Measurements from ENCODE around the gene MTMR10.

Gene MTMR10

DNA sequence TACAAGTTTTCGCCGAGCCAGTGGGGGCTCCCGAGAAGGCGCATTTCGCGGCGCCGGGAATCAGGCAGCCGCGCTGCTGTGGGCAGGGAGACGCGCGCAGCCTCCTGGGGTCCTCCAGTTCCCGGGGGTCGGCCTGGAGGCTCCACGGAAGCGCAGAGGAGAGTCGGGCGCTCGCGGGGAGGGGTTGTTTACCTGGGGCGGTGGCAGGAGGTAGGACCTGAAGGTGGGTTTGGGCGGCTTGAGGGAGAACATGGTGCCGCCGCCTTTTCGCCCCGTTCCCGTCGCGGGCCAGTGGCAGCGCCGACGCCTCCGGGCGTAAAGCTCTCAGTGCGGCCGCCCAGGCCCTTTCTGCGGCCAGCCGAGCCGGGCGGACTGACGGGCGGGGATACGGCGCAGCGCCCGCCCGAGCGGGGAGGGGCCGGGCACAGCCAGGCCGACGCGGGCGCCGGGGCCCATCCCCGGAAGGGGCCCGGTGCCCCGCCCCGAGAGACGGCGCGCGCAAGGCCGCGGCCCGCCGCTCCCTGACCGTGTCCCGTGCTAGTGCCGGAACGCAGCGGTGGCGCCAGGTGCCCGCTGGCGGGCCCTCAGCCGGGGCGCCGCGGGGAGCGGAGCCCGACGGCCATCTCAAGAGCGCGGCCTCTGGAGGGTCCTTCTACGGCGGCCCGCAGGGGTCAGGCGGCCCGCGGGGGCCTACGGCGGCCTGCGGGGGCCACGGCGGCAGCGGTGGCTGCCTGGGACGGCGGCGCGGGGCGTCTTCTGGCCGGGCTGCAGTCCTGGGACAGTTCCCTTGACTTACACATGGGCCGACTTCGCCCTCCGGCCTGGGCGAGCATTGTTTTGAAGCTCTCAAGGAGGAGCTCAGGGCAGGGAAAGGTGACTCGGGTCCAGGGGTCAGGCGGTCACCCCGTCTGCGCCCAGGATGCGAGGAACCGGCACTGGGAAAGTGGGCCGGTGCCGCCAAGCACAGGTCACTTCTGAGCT is at the start of gene MTMR10:
TSS of gene MTMR10 (minus strand) at position 374 of the 981 bp plus-strand sequence. CDS start at position 252, 122 bp downstream.
- peak in 1 of 2 experiments; percentile 5 for DNase-seq

GRCh38 chr15:31040611-31041010 is 49.2 kb upstream of the MTMR10 start:
- DNase-seq: no peak

GRCh38 chr15:31039961-31040360 is 48.5 kb upstream of the MTMR10 start:
- no peak for DNase-seq

GRCh38 chr15:31037731-31038477 is 46.5 kb upstream of the MTMR10 start:
- DNase-seq: no peak

GRCh38 chr15:31036783-31037182 is 45.4 kb upstream of the MTMR10 start:
- DNase-seq: no peak

- DNase-seq: no peak
These were observed 44.2 kb upstream of the MTMR10 start for GRCh38 chr15:31035610-31036009.

DNA sequence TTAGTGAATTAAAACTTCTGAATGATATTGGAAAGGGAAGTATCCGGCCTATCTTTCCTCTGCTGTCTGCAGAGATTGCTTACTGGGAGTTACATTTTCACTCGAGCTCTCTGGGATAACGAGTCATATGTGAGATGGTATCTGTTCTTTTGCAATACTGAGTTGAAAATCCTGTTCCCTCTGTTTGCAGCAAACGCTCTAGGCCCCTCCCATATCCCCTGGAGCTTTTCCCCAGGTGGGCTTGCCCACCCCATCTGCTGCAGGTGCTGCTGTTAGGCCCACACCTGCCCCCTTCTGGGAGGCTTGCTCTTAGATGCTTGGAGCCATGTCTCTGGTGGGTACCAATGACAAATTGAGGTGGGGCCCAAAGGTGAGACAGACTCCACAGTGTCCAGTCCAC is 42.7 kb upstream of the MTMR10 start:
- DNase-seq: no peak

GRCh38 chr15:31032961-31033371 is 41.5 kb upstream of the MTMR10 start:
- DNase-seq: no peak

DNA sequence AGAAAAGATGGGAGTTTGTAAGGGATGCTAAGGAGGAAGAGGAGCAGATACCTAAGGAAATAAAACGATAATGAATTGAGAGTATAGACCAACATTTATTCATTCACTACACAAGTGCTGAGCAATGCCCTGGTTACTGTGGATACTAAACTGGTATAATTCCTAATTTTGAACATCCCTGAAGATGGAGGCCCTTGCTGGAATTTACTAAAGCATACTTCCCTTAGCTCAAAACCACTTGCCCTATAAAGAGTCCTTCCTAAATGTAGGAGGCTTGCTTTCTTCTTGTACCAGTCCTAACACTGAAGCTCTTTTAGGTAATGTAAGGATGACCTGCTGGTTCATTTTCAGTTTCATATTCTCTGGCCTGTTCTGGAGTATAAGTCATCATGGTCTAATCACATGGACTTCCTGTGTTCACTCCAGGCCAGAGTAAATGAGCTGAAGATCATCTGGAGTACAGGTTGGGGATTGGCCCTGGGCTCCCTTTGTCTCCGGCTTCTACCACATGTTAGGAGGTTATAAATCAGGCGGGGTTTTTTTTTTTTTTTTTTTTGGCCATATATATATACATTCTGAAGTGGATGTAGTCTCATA is 40.1 kb upstream of the MTMR10 start:
- DNase-seq: no peak

DNA sequence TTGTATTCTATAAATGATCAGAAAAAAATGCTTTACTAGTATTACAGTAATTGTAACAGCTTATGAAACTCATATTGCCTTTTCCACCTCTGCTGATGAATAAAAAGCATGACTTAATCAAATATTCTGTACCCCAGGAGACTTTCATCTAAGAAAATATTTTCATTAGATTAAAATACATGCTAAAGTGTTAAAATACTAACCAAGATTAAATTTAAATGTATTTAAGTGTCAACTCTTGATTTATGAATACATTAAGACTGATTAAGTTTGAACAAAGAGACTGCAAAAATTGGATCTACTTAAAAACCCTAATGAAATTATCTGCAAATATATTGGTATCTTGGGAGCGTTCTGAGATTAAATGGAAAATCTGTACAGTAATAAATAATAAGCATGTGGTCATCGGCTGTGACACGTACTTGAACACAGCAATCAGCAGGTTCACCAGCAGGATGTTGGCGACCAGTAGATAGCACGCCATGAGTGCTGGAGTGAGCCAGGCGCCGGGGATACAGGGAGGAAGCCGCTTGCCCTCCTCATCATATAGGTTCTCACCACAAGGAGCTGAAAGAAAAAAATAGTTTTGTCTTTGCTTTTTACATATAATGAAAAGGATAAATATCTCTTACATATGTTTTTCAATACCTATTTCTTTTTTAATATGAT is 36.6 kb upstream of the MTMR10 start:
- DNase-seq: no peak

GRCh38 chr15:31025996-31026395 is 34.6 kb upstream of the MTMR10 start:
- no peak for DNase-seq

- no peak for DNase-seq
These were observed 33.6 kb upstream of the MTMR10 start for GRCh38 chr15:31024979-31025378.

DNA sequence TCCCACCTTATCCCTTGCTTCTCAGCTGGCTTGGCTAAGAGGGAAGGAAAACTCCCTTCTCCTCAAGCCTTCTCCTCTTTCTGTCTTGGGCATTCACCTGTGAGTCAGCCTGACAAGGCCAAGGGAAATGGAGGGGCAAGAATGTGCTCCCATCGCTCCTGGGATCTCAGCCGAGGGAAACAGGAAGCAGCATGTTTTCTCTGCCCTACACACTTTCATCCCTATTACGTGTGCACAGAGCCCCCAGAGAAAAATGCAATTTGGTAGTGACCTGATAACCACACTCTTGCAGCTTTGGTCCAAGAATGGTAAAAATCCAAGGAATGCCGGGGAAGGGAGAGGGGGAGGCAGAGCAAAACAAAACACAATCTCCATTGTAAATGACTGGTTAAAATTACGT is 32.9 kb upstream of the MTMR10 start:
- DNase-seq: no peak

GRCh38 chr15:31023841-31024240 is 32.4 kb upstream of the MTMR10 start:
- no peak for DNase-seq

GRCh38 chr15:31021067-31021665 is 29.7 kb upstream of the MTMR10 start:
- DNase-seq: no peak

GRCh38 chr15:31020542-31020941 is 29.1 kb upstream of the MTMR10 start:
- no peak for DNase-seq

GRCh38 chr15:31019986-31020385 is 28.6 kb upstream of the MTMR10 start:
- no peak for DNase-seq

GRCh38 chr15:31017311-31017710 is 25.9 kb upstream of the MTMR10 start:
- no peak for DNase-seq

DNA sequence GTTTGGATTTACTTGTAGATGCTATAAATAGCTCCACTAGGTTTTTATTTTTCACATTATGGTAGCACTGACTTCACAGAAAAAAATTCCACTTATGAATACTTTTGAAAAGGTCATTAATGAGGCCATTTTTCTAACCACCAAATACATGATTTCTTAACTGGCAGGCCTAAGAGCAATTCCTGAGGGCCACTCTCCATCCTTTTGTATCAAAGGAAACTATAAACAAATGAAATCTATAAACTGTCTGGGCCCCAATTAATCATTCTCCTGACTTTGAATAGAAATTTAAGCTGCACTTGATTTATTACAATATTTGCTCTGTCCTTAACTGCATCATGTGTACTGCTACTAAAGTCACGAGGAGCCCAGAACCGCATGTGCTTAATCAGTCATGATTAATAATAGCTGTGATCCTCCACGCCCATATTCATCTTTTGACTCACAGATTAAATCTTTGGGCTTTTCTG is 25.1 kb upstream of the MTMR10 start:
- no peak for DNase-seq

GRCh38 chr15:31014608-31014925 is 23.1 kb upstream of the MTMR10 start:
- no peak for DNase-seq

DNA sequence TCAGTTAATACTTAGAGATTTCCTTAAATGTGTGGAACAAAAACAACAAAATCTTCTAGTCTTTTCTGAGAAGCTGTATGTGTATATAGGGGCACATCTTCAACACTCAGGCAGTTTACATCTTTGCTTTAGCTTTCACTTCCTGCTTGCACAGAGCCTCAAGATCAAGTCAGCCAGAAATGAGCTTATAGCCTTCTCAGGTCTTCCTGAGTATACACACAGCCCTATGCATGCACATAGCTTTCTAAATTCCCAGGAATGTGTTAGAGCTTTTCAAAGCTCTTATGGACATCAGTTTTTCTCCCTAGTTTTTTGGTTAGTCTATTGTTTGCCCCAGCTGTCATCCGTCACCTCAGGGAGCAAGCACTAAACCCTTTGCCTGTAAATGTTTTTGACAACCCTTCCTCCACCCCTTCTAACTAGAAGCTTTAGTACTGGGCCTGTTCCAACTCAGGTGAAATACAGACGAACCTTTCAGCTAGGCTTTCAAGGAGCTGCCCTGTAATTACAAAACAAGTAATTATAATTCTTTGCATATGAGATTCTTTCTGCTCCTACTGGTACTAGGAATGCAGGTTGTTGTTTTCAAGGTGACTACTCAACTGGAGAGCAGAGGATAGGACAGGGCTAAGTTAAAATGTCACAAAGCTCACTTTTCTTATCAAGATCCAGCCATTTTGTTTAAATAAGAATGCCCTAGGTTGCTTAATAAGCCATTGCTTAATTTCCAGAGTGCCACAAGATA is 22.6 kb upstream of the MTMR10 start:
- DNase-seq: no peak

DNA sequence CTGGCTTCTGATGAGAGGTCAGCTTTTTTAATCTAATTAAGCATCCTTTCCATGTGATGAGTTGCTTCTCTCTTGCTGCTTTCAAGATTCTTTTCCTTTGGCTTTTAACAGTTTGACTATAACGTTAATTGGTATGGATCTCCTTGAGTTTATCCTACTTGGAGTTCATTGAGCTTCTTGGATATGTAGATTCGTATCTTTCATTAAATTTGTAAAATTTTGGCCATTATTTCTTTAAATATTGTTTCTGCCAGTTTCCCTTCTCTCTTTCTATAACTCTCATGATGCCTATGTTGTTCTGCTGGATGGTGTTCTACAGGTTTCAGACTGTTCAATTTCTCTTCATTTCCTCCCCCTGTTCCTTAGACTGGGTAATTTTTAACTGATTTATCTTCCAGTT is 21.0 kb upstream of the MTMR10 start:
- no peak for DNase-seq

All from cerebellar nuclear complex (tissue), 1 donor.